Endothelial cell of umbilical vein (primary cell): ENCODE measurements around the gene METTL1. TPM values are rescaled to one million over a fixed set of nuclear protein-coding genes. Genes with fewer than 3 reads are reported as not detected.

Experiments
- BruUV-seq: library from RNA; stranded (reverse); fragments of 400-500 nt; replicated peaks from 2 replicates; lab custom pipeline; 2021; lab: Mats Ljungman, UMichigan
- CTCF ChIA-PET: fragments of 300-600, 350-600 bp; sonication (Branson Sonifier 250); formaldehyde crosslinking; loops from one replicate; lab custom pipeline; 2021; ENCODE audit warnings: antibody characterized with exemption, inconsistent platforms; lab: Charles Lee
- POLR2A ChIA-PET: fragments of 300-600, 350-600 bp; sonication (Branson Sonifier 250); formaldehyde crosslinking; loops from one replicate; lab custom pipeline; 2021; ENCODE audit warnings: antibody characterized with exemption, inconsistent platforms; lab: Charles Lee
- DNase-seq: peaks from one replicate; pipeline ENCODE4 v3.0.0-alpha.2; 2011; ENCODE audit warnings: low read depth, low spot score
- FAIRE-seq: peaks from 2 replicates; lab custom pipeline; 2011; peaks lifted over from hg19 to GRCh38; lab: Jason Lieb, UNC
- H2AFZ ChIP-seq: 2 replicates; pipeline ENCODE4 v1.6.0; 2012; ENCODE audit warnings: low read depth, low read length, control low read depth, inconsistent platforms
- H3K27ac ChIP-seq: 2 replicates; pipeline ENCODE4 v1.5.1; 2011; ENCODE audit warnings: low read depth, mild to moderate bottlenecking, control low read depth, low read length, moderate library complexity; ENCODE audit not compliant: insufficient read depth
- H3K27me3 ChIP-seq, 2 experiments: 2 replicates each; pipeline versions ENCODE4 v1.6.0 to v1.6.1; 2011; ENCODE audit warnings: low read length in 2 of 2, mixed read lengths in 1 of 2; ENCODE audit not compliant: control insufficient read depth in 2 of 2, insufficient read depth in 2 of 2
- H3K36me3 ChIP-seq, 2 experiments: 2 replicates in 1 of 2; 3 replicates in 1 of 2; pipeline ENCODE4 v1.5.1; 2011; ENCODE audit warnings: low read length in 2 of 2, mild to moderate bottlenecking in 1 of 2, moderate library complexity in 1 of 2; ENCODE audit not compliant: control insufficient read depth in 2 of 2, insufficient read depth in 2 of 2; ENCODE audit errors: extremely low read depth in 1 of 2
- H3K4me1 ChIP-seq: 3 replicates; pipeline ENCODE4 v1.5.1; 2011; ENCODE audit warnings: mild to moderate bottlenecking, low read length; ENCODE audit not compliant: control insufficient read depth, insufficient read depth; ENCODE audit errors: extremely low read depth
- H3K4me2 ChIP-seq: 2 replicates; pipeline ENCODE4 v1.6.1; 2011; ENCODE audit warnings: low read length, control low read depth, mixed read lengths; ENCODE audit not compliant: insufficient read depth
- H3K4me3 ChIP-seq, 3 experiments: fragments of 200-600 bp in 1 of 3; sonication (generic), shearing (Covaris generic) in 1 of 3; replicated peaks in 1 of 3; 2 replicates each; pipeline ENCODE4 v1.5.1; 2011 to 2016; ENCODE audit warnings: control low read depth in 3 of 3, low read length in 3 of 3, mild to moderate bottlenecking in 2 of 3, inconsistent platforms in 1 of 3, low read depth in 1 of 3, moderate library complexity in 1 of 3; ENCODE audit not compliant: insufficient read depth in 1 of 3
- H3K79me2 ChIP-seq: 2 replicates; pipeline ENCODE4 v1.6.0; 2012; ENCODE audit warnings: low read length, inconsistent platforms; ENCODE audit not compliant: control insufficient read depth, insufficient read depth
- H3K9ac ChIP-seq: replicated peaks from 2 replicates; pipeline ENCODE3; 2011; ENCODE audit warnings: low read length, control low read depth; ENCODE audit not compliant: insufficient read depth; ENCODE audit errors: extremely low read depth
- H3K9me1 ChIP-seq: replicated peaks from 3 replicates; pipeline ENCODE4 v1.6.0; 2011; ENCODE audit warnings: mild to moderate bottlenecking, low read length; ENCODE audit not compliant: control insufficient read depth, insufficient read depth; ENCODE audit errors: extremely low read depth
- H3K9me3 ChIP-seq: replicated peaks from 2 replicates; pipeline ENCODE4 v1.5.1; 2012; ENCODE audit warnings: low read length, inconsistent platforms; ENCODE audit not compliant: control insufficient read depth, insufficient read depth
- H4K20me1 ChIP-seq: replicated peaks from 2 replicates; pipeline ENCODE3; 2011; ENCODE audit warnings: mild to moderate bottlenecking, low read length; ENCODE audit not compliant: control insufficient read depth, insufficient read depth; ENCODE audit errors: extremely low read depth
- EZH2 ChIP-seq: IDR thresholded peaks from 2 replicates; pipeline ENCODE4 v1.6.1; 2012; ENCODE audit warnings: borderline replicate concordance, low read depth, mild to moderate bottlenecking, moderate library complexity, low read length, inconsistent platforms; ENCODE audit not compliant: severe bottlenecking
- FOS ChIP-seq: IDR thresholded peaks from 2 replicates; pipeline ENCODE4 v1.6.1; 2011; ENCODE audit warnings: mild to moderate bottlenecking, low read length, moderate library complexity, borderline replicate concordance; ENCODE audit not compliant: insufficient read depth
- GATA2 ChIP-seq: IDR thresholded peaks from 2 replicates; pipeline ENCODE4 v1.7.0; 2011; ENCODE audit warnings: low read depth, mild to moderate bottlenecking, moderate library complexity, mixed read lengths, low read length; ENCODE audit not compliant: insufficient read length, insufficient read depth
- JUN ChIP-seq: IDR thresholded peaks from 2 replicates; pipeline ENCODE4 v1.6.1; 2011; ENCODE audit warnings: borderline replicate concordance, low read depth; ENCODE audit not compliant: insufficient read length, insufficient read depth
- MYC ChIP-seq: IDR thresholded peaks from one replicate; pipeline ENCODE4 v1.6.1; 2011; ENCODE audit warnings: mild to moderate bottlenecking, low read depth, low read length
- POLR2A ChIP-seq: IDR thresholded peaks from 2 replicates; pipeline ENCODE4 v1.6.1; 2012; ENCODE audit warnings: low read depth, mild to moderate bottlenecking, control low read depth, low read length
- POLR2AphosphoS5 ChIP-seq: IDR thresholded peaks from 2 replicates; pipeline ENCODE4 v1.6.1; 2012; ENCODE audit warnings: low read depth, mild to moderate bottlenecking, control low read depth, low read length, moderate library complexity; ENCODE audit not compliant: insufficient read depth
- dilution Hi-C: fragments of 300-500 bp; cut with MboI; formaldehyde crosslinking; loops from one replicate; pipeline ENCODE4 v1.15.0; 2019; ENCODE audit warnings: low sequenced_read_pairs; ENCODE audit not compliant: extremely low pct_ligation_motif_present
- intact Hi-C: fragments of 100-400 bp; cut with micrococcal nuclease; formaldehyde crosslinking; loops from one replicate; pipeline ENCODE4 v1.10.0; 2022
- polyA plus RNA-seq, 4 experiments: library from polyadenylated mRNA; depleted of rRNA in 3 of 4; stranded (reverse) in 3 of 4; unstranded in 1 of 4; fragments of >200 nt; gene quantifications; 2 replicates each; pipeline versions ENCODE4 v1.2.1 to v1.2.3, GENCODE V29; 2011 to 2012; ENCODE audit warnings: missing spikeins in 1 of 4
- total RNA-seq: library from RNA; stranded (reverse); gene quantifications from 2 replicates; pipeline ENCODE4 v1.2.3, GENCODE V29; 2021
- TF ChIP-seq, protein P1 (sequence below): IDR thresholded peaks from 2 replicates; pipeline ENCODE4 v1.6.1; 2011; ENCODE audit not compliant: insufficient read depth, insufficient read length

The METTL1 gene
- total and polyA plus RNA-seq, 2 donors (not counting 3 experiments of a cell fraction or from before 2014, with no cell fraction given): 23.6 to 24.3 TPM

DNA sequence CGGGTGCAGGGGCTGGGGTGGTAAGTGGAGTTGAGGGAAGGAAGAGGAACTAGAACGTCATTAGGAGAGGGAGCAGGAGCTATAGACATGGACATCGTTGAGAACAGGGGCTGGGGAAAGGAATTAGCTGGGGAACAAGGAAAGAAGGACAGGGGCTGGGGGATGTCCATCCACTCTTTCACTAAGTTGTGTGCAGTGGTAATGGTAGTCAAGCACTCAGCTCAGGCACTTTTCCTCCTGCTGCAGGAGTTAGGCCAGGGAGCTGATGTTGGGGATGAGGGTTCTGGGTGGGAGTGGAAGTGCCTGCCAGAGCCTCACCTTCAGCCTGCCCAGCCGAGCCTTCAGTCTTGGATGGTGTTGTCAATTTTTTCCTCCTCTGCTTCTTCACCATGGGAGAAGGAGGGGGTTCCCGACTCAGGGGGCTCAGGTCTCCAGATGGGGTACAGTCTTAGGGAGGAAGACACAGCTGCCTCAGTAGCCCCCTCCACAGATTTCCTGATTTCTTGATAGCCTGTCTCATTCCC, 42.5 kb downstream of the METTL1 start:
- Histone ChIP-seq H3K27ac (no peak overlapping the region), H3K79me2 (no peaks in the 10 kb centered on the region), H3K4me2 (no peak overlapping the region), H2AFZ (no peak overlapping the region), H3K4me3 (no peak overlapping the region), H3K27me3 (peaks cover 22 to 30% of the 10 kb centered on the region in 2 experiments), H3K36me3 (no peaks in the 10 kb centered on the region), H3K9ac (no peak overlapping the region), H3K9me3 (no peaks in the 10 kb centered on the region), H3K4me1 (peaks cover 7% of the 10 kb centered on the region), H4K20me1 (no peaks in the 10 kb centered on the region), H3K9me1 (no peaks in the 10 kb centered on the region)
- dilution Hi-C loops: no loop called here
- intact Hi-C loops: no loop called here
- TF ChIP-seq FOS (no peak), POLR2A (no peak), EZH2 (no peak), GATA2 (no peak)
- TF ChIP-seq, protein P1, sequence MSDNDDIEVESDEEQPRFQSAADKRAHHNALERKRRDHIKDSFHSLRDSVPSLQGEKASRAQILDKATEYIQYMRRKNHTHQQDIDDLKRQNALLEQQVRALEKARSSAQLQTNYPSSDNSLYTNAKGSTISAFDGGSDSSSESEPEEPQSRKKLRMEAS: no peak
- no peak for DNase-seq
- CTCF ChIA-PET: interaction anchor here (1.5 kb wide), 1 partner anchor 15 kb away, joined by 5 read pairs; the partner anchor contains the start of gene TSPAN31
- no peak for FAIRE-seq
- BruUV-seq: no TSS peak
- POLR2A ChIA-PET: no interaction called here

- DNase-seq (no peak), FAIRE-seq (no peak)
- Histone ChIP-seq H2AFZ (no peak overlapping the region), H4K20me1 (no peaks in the 10 kb centered on the region), H3K4me3 (no peak overlapping the region), H3K4me1 (peaks cover 7% of the 10 kb centered on the region), H3K4me2 (no peak overlapping the region), H3K9ac (no peak overlapping the region), H3K9me3 (no peaks in the 10 kb centered on the region), H3K79me2 (no peaks in the 10 kb centered on the region), H3K27me3 (peaks cover 7 to 21% of the 10 kb centered on the region in 2 experiments), H3K9me1 (no peaks in the 10 kb centered on the region), H3K36me3 (no peaks in the 10 kb centered on the region), H3K27ac (no peak overlapping the region)
- dilution Hi-C loops: no loop called here
- no TSS peak for BruUV-seq
- intact Hi-C loops: no loop called here
- POLR2A ChIA-PET: no interaction called here
- TF ChIP-seq GATA2 (no peak), POLR2A (no peak), EZH2 (no peak), POLR2AphosphoS5 (no peak), MYC (no peak), JUN (no peak)
- TF ChIP-seq, protein P1: no peak
- CTCF ChIA-PET: interaction anchor here (2.3 to 4.6 kb wide), 2 partner anchors 9 to 14 kb away, joined by 9 to 48 read pairs; partner anchors contain the start of gene AGAP2
Observed at GRCh38 chr12:57727758-57728395, 44.0 kb downstream of the METTL1 start.
